AG04450 (cell line): ENCODE measurements around the gene RPS15. TPM values are rescaled to one million over a fixed set of nuclear protein-coding genes. Genes with fewer than 3 reads are reported as not detected.
"Not testable (repeated sequence)": the region's sequence is repeated elsewhere in the genome, so short reads cannot be mapped to it uniquely, and the experiment has no call there.

Experiments
- CTCF ChIA-PET: fragments of 300-600, 350-600 bp; formaldehyde crosslinking; extraction: SDS; loops from one replicate; lab custom pipeline; 2022; ENCODE audit warnings: antibody characterized with exemption, inconsistent platforms; lab: Charles Lee
- POLR2A ChIA-PET: fragments of 350-600 bp; formaldehyde crosslinking; extraction: SDS; loops from one replicate; lab custom pipeline; 2021; ENCODE audit warnings: antibody characterized with exemption, inconsistent platforms; lab: Yijun Ruan, JAX
- DNase-seq: peaks from one replicate; pipeline ENCODE4 v3.0.0-alpha.2; 2011; ENCODE audit warnings: low read depth, low spot score
- H3K27ac ChIP-seq: one replicate; pipeline ENCODE4 v1.5.1; 2012; ENCODE audit warnings: low read depth, low read length, control low read depth
- H3K27me3 ChIP-seq: one replicate; pipeline ENCODE4 v1.6.0; 2012; ENCODE audit warnings: low read length; ENCODE audit not compliant: control insufficient read depth, insufficient read depth
- H3K4me3 ChIP-seq: 2 replicates; pipeline ENCODE4 v1.5.1; 2011; ENCODE audit warnings: mild to moderate bottlenecking, low read depth, low read length, control low read depth
- H3K9me3 ChIP-seq: 2 replicates; pipeline ENCODE4 v1.5.1; 2012; ENCODE audit warnings: low read length; ENCODE audit not compliant: control insufficient read depth, insufficient read depth
- polyA plus RNA-seq: library from polyadenylated mRNA; depleted of rRNA; stranded (reverse); fragments of >200 nt; gene quantifications from 2 replicates; pipeline ENCODE4 v1.2.3, GENCODE V29; 2011
- TF ChIP-seq, protein P1 (sequence below): IDR thresholded peaks from 2 replicates; pipeline ENCODE4 v1.5.1; 2011; ENCODE audit warnings: low read depth, low read length, control low read depth, inconsistent platforms

The RPS15 gene
- polyA plus RNA-seq, 1 experiment = 596 TPM

GRCh38 chr19:1475751-1476437, 37.7 kb downstream of the RPS15 start:
- TF ChIP-seq, protein P1, sequence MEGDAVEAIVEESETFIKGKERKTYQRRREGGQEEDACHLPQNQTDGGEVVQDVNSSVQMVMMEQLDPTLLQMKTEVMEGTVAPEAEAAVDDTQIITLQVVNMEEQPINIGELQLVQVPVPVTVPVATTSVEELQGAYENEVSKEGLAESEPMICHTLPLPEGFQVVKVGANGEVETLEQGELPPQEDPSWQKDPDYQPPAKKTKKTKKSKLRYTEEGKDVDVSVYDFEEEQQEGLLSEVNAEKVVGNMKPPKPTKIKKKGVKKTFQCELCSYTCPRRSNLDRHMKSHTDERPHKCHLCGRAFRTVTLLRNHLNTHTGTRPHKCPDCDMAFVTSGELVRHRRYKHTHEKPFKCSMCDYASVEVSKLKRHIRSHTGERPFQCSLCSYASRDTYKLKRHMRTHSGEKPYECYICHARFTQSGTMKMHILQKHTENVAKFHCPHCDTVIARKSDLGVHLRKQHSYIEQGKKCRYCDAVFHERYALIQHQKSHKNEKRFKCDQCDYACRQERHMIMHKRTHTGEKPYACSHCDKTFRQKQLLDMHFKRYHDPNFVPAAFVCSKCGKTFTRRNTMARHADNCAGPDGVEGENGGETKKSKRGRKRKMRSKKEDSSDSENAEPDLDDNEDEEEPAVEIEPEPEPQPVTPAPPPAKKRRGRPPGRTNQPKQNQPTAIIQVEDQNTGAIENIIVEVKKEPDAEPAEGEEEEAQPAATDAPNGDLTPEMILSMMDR = no peak
- DNase-seq = no peak
- Histone ChIP-seq H3K9me3 (no peaks in the 10 kb centered on the region; the same call in 1 of the 2 replicates), H3K4me3 (no peak overlapping the region), H3K27ac (no peak overlapping the region), H3K27me3 (peaks cover 26% of the 10 kb centered on the region)
- POLR2A ChIA-PET = no interaction called here
- CTCF ChIA-PET = interaction anchor here (0.6 kb wide), 1 partner anchor 178 kb away, joined by 3 read pairs; no protein-coding TSS in a partner anchor

- H3K9me3 ChIP-seq, DNase-seq, H3K4me3 ChIP-seq, H3K27ac ChIP-seq, CTCF ChIA-PET, POLR2A ChIA-PET: not testable (repeated sequence)
- H3K27me3 ChIP-seq = peaks cover 14% of the 10 kb centered on the region
Observed at GRCh38 chr19:1477056-1477455, 38.9 kb downstream of the RPS15 start.

DNA sequence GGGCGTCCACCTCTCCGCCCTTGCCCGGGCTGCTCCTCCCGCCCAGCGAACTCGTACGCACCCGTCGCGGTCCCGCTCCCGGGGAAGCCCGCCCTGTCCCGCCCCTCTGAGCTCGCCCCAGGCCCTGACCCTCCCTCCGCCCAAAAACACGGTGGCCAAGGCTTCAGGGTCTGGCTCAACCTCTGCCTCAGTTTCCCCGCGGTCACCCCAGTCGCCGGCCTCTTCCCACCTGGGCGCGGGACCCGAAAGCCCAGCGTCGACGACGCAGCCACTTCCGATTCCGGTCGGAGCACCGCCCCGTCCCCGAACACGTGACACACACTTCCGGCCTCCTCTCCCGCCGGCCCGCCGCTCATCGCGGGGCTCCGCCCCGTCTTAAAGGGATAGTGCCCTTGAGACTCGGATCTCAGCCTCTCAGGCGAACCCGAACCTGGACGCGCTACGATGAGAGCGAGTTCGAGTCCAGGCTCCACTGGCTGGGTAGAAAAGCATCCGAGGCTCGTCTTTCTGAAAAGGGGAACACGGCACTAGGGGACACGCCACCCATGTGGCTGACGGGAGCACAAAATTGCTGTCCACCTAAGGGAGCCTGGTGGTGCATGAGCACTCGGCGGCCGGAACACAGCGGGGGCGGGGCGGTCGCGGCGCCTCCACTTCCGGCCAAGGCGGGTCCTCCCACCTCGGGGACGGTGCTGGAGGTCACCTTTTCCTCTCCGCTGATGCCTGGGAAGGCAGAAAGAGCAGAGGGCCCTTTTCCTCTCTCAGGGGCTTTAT, 40.9 kb downstream of the RPS15 start, which contains the start of gene C19orf25:
C19orf25 (minus strand) TSS at position 282 of the 774 bp plus-strand sequence. CDS start 312 bp downstream, outside the sequence.
- ChIA-PET POLR2A (no interaction called here), CTCF (no interaction called here)
- peak within 1 kb of the TSS; percentile 47 for H3K27ac ChIP-seq
- DNase-seq = peak; percentile 78
- H3K4me3 ChIP-seq = peak within 1 kb of the TSS; percentile 88
- no peaks in the 10 kb centered on the region for H3K27me3 ChIP-seq
- TF ChIP-seq, protein P1 = no peak
- H3K9me3 ChIP-seq = no peaks in the 10 kb centered on the region; the same call in 1 of the 2 replicates

- Histone ChIP-seq H3K9me3 (no peaks in the 10 kb centered on the region; the same call in 1 of the 2 replicates), H3K4me3 (no peak overlapping the region), H3K27me3 (no peaks in the 10 kb centered on the region), H3K27ac (no peak overlapping the region)
- DNase-seq = no peak
- ChIA-PET POLR2A (no interaction called here), CTCF (no interaction called here)
- TF ChIP-seq, protein P1 = no peak
Observed at GRCh38 chr19:1481224-1481892, 43.2 kb downstream of the RPS15 start.

DNA sequence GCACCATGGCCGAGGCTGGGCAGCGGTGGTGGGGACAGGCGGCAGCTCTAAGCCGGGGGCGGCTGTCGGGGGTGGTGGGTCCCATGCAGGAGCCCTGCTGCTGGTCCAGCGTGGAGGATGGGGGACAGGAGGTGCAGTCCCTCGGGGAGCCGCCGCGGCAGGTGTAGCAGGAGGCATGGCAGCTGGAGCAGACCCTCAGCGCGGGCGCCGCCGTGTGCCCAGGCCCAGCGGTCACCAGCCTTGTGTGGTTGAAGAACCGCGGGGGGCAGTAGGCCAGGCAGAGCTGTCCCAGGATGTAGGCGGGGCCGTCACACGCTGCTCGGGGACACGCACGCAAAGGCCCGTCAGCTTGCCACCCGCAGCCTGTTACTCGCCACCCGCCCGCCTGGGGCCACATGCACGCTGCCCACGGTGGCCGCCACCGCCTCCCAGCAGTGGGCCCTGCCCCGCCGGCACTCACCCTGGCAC, 43.7 kb downstream of the RPS15 start:
- Histone ChIP-seq H3K27ac (no peak overlapping the region), H3K9me3 (no peaks in the 10 kb centered on the region; the same call in 1 of the 2 replicates), H3K27me3 (no peaks in the 10 kb centered on the region), H3K4me3 (no peak overlapping the region)
- ChIA-PET CTCF (no interaction called here), POLR2A (no interaction called here)
- TF ChIP-seq, protein P1 = no peak
- no peak for DNase-seq
